SHP77 (cell line): ENCODE measurements around the gene TXNRD1.
"Not testable (repeated sequence)": the region's sequence is repeated elsewhere in the genome, so short reads cannot be mapped to it uniquely, and the experiment has no call there.

ENCODE experiments used
- DNase-seq, 2 experiments: peaks; one replicate each; lab custom pipeline; 2025; lab: John Stamatoyannopoulos, UW

Gene TXNRD1

GRCh38 chr12:104304261-104305009 lies 88.9 kb downstream of the TXNRD1 start:
- DNase-seq = no peak

DNA sequence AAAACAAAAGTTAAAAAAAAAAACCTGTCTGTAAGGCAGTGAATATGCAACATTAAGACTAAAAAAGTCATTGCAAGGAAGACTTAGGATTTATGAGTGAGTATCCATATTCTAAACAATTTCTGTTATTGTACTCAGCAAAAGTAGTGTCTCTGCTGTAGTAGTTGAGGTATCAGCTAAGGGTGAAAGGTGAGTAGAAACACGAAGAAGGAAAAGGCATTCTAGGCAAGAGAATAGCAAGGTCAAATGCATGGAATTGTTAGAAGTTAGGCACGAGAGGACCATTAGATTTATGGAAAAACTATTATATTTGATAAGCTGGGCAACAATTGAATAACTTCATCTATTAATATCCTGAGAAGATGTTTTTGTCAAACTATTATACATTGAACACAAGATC lies 89.8 kb downstream of the TXNRD1 start:
- DNase-seq = no peak

DNA sequence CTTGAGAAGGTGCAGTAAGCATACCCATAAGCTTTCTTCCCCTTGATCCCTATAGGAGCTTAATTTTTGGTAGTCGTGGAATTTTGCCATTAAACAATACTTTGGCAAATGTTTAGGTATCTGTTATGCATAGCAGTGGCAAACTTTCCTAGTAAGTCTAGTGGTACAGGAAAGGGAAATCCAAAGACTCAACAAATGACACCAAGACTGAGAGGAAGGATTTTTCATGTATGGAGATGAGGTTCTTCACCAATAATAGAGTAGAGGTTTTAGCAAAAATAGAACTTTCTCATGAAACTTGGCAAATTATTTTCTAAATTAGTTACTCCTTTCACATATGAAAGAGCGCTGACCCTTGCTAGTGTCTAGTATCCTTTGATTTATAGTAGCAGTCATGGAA lies 90.8 kb downstream of the TXNRD1 start:
- DNase-seq = no peak

DNA sequence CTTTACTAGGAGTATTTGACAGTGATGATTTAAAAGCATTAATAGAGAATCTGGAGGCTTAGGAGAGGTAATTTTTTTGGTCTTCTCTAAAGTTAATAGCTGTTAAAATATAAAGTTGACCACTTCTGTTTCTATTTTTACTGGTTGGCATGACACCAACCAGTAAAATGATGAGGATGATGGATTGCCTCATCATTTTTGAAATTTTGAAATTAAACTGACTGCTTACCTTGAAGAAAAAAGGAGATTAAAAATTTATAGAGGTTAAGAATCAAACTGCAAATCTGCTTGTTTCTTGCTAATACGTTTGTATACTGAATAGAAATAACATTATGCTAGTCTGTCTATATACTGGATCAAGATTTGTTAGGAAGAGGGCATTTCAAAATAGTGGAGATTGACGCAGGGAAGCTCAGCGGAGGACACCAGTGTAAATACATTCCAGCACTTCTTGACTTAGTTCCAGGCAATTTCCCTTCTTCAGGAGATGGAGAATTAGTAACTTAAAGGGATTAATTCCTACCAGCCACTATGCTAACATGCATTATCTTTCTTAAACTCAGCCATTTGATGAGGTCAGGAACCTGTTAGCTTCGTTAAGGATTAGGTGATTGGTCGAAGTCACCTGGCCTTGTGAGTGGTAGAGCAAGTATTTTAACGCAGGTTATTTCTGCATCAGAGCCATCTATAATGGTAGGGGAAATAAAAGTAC lies 91.5 kb downstream of the TXNRD1 start:
- DNase-seq = no peak

DNA sequence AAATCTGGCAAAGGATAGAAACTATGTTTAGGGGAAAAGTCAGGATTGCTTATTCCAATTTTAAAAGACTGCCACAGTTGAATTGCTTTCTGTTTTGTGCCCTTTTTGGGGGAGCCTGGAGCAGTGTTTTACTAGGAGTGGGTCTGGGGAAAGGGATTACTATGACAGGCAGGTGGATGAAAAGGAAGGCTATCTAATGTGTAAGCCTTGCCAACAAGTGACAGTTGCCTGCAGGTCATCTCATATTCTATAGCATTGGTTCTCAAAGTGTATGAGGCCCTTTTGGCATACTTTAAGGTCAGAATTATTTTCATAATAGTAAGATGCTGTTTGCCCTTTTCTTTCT lies 92.0 kb downstream of the TXNRD1 start:
- no peak for DNase-seq

- DNase-seq = no peak
These were observed 93.9 kb downstream of the TXNRD1 start for GRCh38 chr12:104309446-104309993.

GRCh38 chr12:104310751-104311633 lies 95.4 kb downstream of the TXNRD1 start:
- no peak for DNase-seq

- no peak for DNase-seq
These were observed 96.6 kb downstream of the TXNRD1 start for GRCh38 chr12:104312202-104312601.

DNA sequence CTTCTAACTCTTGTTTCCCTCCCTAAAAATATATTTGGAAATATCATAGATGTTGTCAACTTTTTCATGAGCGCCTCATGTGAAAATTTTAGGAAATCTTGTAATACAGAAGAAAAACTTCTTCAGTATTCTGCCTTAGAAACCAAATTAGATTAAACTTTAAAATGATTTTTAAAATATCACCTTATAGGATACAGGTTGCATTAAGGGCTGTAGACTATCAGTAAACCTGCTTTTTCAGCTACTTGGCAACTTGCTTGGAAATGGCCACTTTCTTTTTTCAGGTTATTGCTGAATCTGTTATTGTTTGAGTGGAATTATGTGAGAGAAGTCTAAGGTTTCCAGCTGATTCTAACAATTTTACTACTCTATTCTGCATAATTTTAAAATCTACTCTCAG lies 97.1 kb downstream of the TXNRD1 start:
- no peak for DNase-seq

GRCh38 chr12:104313568-104314241 lies 98.1 kb downstream of the TXNRD1 start:
- no peak for DNase-seq

GRCh38 chr12:104314242-104314614 lies 98.6 kb downstream of the TXNRD1 start:
- DNase-seq = no peak

DNA sequence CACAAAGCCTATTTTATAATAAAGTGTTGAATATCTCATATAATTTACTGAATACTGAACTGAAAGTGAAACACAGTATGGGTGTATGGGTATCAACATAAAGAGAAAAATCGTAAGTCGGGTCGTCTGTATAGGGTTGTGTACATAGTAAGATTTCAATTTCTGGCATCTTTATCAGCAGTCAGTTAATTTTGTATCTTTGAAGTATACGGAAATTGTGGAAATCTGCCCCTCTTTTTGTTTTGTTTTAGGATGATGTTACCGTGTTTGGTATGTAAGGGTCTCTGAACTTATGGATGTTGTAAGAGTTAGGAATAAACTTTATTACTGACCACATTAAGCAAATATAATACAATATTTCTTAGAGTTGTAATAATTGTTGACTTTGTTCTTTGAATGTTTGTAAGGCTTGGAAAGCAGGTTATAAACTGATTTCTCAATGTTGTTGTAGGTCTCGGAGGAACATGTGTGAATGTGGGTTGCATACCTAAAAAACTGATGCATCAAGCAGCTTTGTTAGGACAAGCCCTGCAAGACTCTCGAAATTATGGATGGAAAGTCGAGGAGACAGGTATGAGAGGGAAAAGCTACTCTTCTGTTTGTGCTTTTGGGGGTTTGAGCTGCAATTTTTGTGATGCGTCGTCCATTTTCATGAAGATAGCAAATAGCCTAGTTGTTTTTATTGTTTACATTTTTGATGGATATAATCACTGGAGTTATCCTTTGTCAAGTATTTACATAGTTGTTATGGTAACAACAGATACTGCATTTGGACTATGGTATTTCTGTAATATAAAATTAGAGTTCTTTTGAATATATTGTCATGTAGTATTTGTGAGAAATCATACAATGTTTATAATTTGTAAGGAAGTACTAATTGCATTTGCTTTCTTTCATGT lies 100.0 kb downstream of the TXNRD1 start:
- no peak for DNase-seq

- no peak for DNase-seq
These were observed 101.4 kb downstream of the TXNRD1 start for GRCh38 chr12:104316936-104317335.

GRCh38 chr12:104317538-104318210 lies 102.1 kb downstream of the TXNRD1 start:
- DNase-seq = no peak

- DNase-seq = no peak
These were observed 103.4 kb downstream of the TXNRD1 start for GRCh38 chr12:104319028-104319427.

DNA sequence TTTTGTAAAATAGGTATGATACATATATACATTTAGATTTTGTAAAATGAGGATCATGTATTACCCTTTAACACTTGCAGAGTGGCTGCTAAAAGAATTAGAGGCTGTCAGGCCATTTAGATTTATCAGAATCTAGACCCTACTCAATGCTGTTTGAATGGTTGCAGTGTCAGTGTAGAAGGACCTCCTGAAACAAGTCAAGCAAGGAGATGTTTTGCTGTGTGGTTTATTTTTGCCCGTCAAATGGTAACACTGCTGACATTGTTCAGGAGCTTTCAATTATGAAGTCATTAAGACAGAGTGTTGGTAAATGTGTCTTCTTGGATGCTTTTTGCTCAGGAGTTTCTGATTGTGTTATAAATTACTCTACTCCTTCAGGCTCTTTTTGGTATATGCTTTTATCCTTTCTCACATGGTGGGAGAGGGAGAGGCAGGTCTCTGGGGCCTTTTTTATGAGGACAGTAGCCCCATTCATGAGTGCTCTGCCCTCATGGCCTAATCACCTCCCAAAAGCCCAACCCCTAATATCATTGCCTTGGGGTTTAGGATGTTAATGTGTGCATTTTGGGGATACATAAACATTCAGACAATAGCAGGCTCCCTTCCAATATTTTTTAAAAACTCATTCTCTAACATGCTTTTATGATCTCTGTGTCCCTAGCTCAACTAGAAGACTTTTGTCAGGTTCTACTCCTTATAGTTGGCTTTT lies 104.5 kb downstream of the TXNRD1 start:
- DNase-seq = no peak

DNA sequence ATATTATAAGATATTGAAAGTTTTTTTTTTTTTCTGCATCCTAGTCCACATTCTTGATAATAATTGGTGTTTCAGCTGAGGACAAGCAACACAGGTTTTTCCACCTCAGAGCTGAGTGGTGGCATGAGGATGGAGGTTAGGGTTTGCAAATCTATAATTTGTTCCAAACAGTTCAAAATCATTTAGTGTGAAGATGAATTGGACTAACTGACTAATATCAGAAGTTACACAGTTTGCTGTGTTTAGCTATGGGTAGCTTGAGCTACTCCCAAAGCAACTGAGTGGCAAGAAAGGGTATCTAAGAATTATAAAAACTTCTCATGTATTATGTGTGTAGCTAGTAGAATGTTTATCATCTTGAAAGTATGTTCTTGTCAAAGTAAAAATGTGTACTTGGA lies 105.0 kb downstream of the TXNRD1 start:
- no peak for DNase-seq

DNA sequence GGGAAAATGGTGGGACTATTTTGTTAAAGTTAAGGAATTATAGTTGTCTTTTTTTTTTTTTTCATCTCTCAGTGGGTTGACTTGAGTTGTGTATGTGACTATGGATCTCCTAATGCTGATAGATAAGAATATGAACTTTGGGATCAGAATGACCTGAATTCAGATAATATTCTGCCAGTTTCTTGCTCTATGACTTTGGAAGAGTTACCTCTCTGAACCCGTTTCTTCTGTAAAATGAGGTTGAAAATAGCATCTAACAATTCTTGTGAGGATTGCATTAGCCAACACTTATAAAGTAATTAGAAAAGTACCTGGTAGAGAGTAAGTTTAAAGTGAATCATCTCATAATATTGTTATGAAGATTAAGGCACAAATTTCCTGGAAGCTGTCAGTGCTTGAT lies 106.4 kb downstream of the TXNRD1 start:
- no peak for DNase-seq

DNA sequence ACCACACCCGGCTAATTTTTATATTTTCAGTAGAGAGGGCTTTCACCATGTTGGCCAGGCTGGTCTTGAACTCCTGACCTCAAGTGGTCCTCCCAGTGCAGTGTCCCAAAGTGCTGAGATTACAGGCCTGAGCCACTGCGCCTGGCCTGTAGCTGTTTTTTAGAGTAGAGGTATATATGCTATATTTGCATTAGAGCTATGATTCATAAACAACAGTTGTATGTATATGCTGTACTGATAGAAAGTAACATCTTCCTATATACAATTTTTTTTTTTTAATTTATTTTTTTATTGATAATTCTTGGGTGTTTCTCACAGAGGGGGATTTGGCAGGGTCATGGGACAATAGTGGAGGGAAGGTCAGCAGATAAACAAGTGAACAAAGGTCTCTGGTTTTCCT lies 107.0 kb downstream of the TXNRD1 start:
- DNase-seq = not testable (repeated sequence)

DNA sequence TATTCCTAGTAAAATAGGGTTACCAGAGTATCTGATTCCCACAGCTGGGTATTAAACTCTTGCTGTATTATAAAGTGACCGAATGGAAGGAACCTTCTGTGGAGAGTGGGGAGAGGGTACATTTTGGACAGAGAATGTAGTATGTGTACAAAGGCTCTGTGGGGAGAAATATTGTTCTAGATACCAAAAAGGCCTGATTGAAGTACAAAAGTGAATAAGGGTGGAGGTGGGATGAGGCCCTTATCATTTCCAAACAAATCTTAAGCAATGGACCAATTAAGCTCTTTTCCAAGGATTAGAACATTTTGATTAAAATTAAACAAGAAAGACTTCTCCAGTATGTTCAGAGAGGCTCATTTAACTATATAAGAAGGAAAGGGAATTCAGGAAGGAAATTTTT lies 108.3 kb downstream of the TXNRD1 start:
- no peak for DNase-seq
